ELR (cell line): ENCODE results near the gene SLC2A2.

ENCODE experiments used
- DNase-seq: peaks from one replicate; pipeline ENCODE4 v3.0.0-alpha.2; 2015; ENCODE audit warnings: low read depth

The SLC2A2 gene

GRCh38 chr3:171026597-171027293 lies at the start of gene SLC2A2:
SLC2A2 (minus strand) TSS chr3:171026720; CDS start chr3:171026670, 50 bp downstream.
- DNase-seq = no peak

- DNase-seq = no peak
Observed at GRCh38 chr3:171072432-171072831, 45.9 kb upstream of the SLC2A2 start.

GRCh38 chr3:171068658-171069057 lies 42.1 kb upstream of the SLC2A2 start:
- no peak for DNase-seq

GRCh38 chr3:171066206-171066605 lies 39.7 kb upstream of the SLC2A2 start:
- no peak for DNase-seq

GRCh38 chr3:171065732-171066131 lies 39.2 kb upstream of the SLC2A2 start:
- DNase-seq = no peak

- DNase-seq = no peak
Observed at GRCh38 chr3:171064461-171064860, 37.9 kb upstream of the SLC2A2 start.

- no peak for DNase-seq
Observed at GRCh38 chr3:171061749-171062148, 35.2 kb upstream of the SLC2A2 start.

GRCh38 chr3:171059978-171060377 lies 33.5 kb upstream of the SLC2A2 start:
- DNase-seq = no peak

GRCh38 chr3:171058873-171059603 lies 32.5 kb upstream of the SLC2A2 start:
- no peak for DNase-seq

GRCh38 chr3:171058058-171058457 lies 31.5 kb upstream of the SLC2A2 start:
- peak; percentile 47 for DNase-seq

- DNase-seq = no peak
Observed at GRCh38 chr3:171057072-171057471, 30.6 kb upstream of the SLC2A2 start.

GRCh38 chr3:171056528-171056927 lies 30.0 kb upstream of the SLC2A2 start:
- DNase-seq = peak; percentile 90

- peak; percentile 75 for DNase-seq
Observed at GRCh38 chr3:171055336-171056178, 29.0 kb upstream of the SLC2A2 start.

- DNase-seq = no peak
Observed at GRCh38 chr3:171054921-171055320, 28.4 kb upstream of the SLC2A2 start.

- DNase-seq = no peak
Observed at GRCh38 chr3:171054231-171054630, 27.7 kb upstream of the SLC2A2 start.

GRCh38 chr3:171049861-171050444 lies 23.4 kb upstream of the SLC2A2 start:
- DNase-seq = peak; percentile 82

GRCh38 chr3:171046760-171047159 lies 20.2 kb upstream of the SLC2A2 start:
- no peak for DNase-seq

- peak; percentile 47 for DNase-seq
Observed at GRCh38 chr3:171044835-171045793, 18.6 kb upstream of the SLC2A2 start.

- DNase-seq = no peak
Observed at GRCh38 chr3:171044384-171044783, 17.9 kb upstream of the SLC2A2 start.

- DNase-seq = no peak
Observed at GRCh38 chr3:171039674-171040073, 13.2 kb upstream of the SLC2A2 start.

GRCh38 chr3:171038342-171038741 lies 11.8 kb upstream of the SLC2A2 start:
- no peak for DNase-seq
